K562 (cell line): Measurements from ENCODE around the gene SCMH1. TPM values are rescaled to one million over a fixed set of nuclear protein-coding genes. Genes with fewer than 3 reads are reported as not detected.

Source experiments
- BRD4 ChIP-seq: fragments of 200-600 bp; sonication (generic); IDR thresholded peaks from 2 replicates; pipeline ENCODE4 v1.6.1; 2017; ENCODE audit warnings: inconsistent platforms
- BRD9 ChIP-seq: fragments of 450-650 bp; IDR thresholded peaks from 2 replicates; pipeline ENCODE4 v1.6.1; 2018; ENCODE audit warnings: low read depth; ENCODE audit not compliant: partially characterized antibody
- CBFA2T2 ChIP-seq: fragments of 450-650 bp; conservative IDR thresholded peaks from 2 replicates; pipeline ENCODE4 v1.6.1; 2017; ENCODE audit warnings: mild to moderate bottlenecking
- DEAF1 ChIP-seq: fragments of 450-650 bp; formaldehyde crosslinking; IDR thresholded peaks from 2 replicates; pipeline ENCODE4 v1.4.0; 2020; ENCODE audit warnings: mild to moderate bottlenecking, moderate library complexity
- ETS2 ChIP-seq: IDR thresholded peaks from 2 replicates; pipeline ENCODE4 v1.6.1; 2016; ENCODE audit warnings: borderline replicate concordance, missing genetic modification characterization, mild to moderate bottlenecking, moderate library complexity, missing compliant biosample characterization; ENCODE audit not compliant: poor library complexity, severe bottlenecking
- ETV6 ChIP-seq, 3 experiments: fragments of 150-350 bp in 1 of 3; sonication (generic) in 1 of 3; formaldehyde crosslinking in 1 of 3; IDR thresholded peaks; 2 replicates each; pipeline versions ENCODE4 v1.6.1 to v1.8.0; 2014 to 2022; ENCODE audit warnings: borderline replicate concordance in 2 of 3, low read depth in 2 of 3, antibody characterized with exemption in 1 of 3, low read length in 1 of 3, mild to moderate bottlenecking in 1 of 3, missing genetic modification reagents in 1 of 3
- FOS ChIP-seq: IDR thresholded peaks from 3 replicates; pipeline ENCODE4 v1.6.1; 2011; ENCODE audit not compliant: insufficient read length; ENCODE audit errors: extremely low read depth
- KHSRP ChIP-seq: fragments of 450-650 bp; IDR thresholded peaks from 2 replicates; pipeline ENCODE4 v1.6.1; 2017
- MTA1 ChIP-seq: fragments of 450-650 bp; IDR thresholded peaks from 2 replicates; pipeline ENCODE4 v1.6.1; 2017; ENCODE audit warnings: borderline replicate concordance
- NCOA4 ChIP-seq: fragments of 450-650 bp; IDR thresholded peaks from 2 replicates; pipeline ENCODE4 v1.6.1; 2018; ENCODE audit warnings: mild to moderate bottlenecking; ENCODE audit not compliant: partially characterized antibody
- NFATC3 ChIP-seq: fragments of 450-650 bp; IDR thresholded peaks from 2 replicates; pipeline ENCODE4 v1.6.1; 2017; ENCODE audit warnings: mild to moderate bottlenecking
- OTX1 ChIP-seq: fragments of 450-650 bp; formaldehyde crosslinking; IDR thresholded peaks from 2 replicates; pipeline ENCODE4 v1.4.0; 2022; ENCODE audit warnings: mild to moderate bottlenecking
- RB1 ChIP-seq: fragments of 450-650 bp; IDR thresholded peaks from 2 replicates; pipeline ENCODE4 v1.6.1; 2017; ENCODE audit warnings: low read depth, mild to moderate bottlenecking
- SLC30A9 ChIP-seq: fragments of 250-450 bp; sonication (Bioruptor Pico); IDR thresholded peaks from 2 replicates; pipeline ENCODE4 v1.8.0; 2022; ENCODE audit warnings: mild to moderate bottlenecking, moderate library complexity
- SMARCC2 ChIP-seq: fragments of 450-650 bp; IDR thresholded peaks from 2 replicates; pipeline ENCODE4 v1.6.1; 2017; ENCODE audit warnings: antibody characterized with exemption, moderate library complexity, mild to moderate bottlenecking, low read depth
- TCF3 ChIP-seq: sonication (generic); formaldehyde crosslinking; IDR thresholded peaks from 2 replicates; pipeline ENCODE4 v1.4.0; 2020; ENCODE audit warnings: mild to moderate bottlenecking, missing genetic modification reagents
- U2AF2 ChIP-seq: fragments of 200-400 bp; formaldehyde crosslinking; optimal IDR thresholded peaks from 2 replicates; pipeline ENCODE3; 2017; ENCODE audit warnings: low read depth, mild to moderate bottlenecking, low read length
- ZFPM2 ChIP-seq: fragments of 250-450 bp; sonication (Bioruptor Pico); IDR thresholded peaks from 2 replicates; pipeline ENCODE4 v1.5.1; 2022; ENCODE audit warnings: mild to moderate bottlenecking
- ZNF583 ChIP-seq: fragments of 250-450 bp; sonication (Bioruptor Pico); IDR thresholded peaks from 2 replicates; pipeline ENCODE4 v1.4.0; 2020
- polyA plus RNA-seq, 8 experiments: library from polyadenylated mRNA; depleted of rRNA in 4 of 8; stranded (reverse) in 5 of 8; unstranded in 3 of 8; fragments of >200 nt; fragmentation: Nextera tagmentation in 2 of 8; fragmentation: Illumina TruSeq in 1 of 8; extraction: Ambion mirVana in 2 of 8; extraction: Trizol in 1 of 8; gene quantifications; 2 replicates each; pipeline versions ENCODE4 v1.2.1 to v1.2.3, GENCODE V29; 2011 to 2014; ENCODE audit warnings: inconsistent platforms in 1 of 8, missing spikeins in 1 of 8
- total RNA-seq, 7 experiments: library from RNA; depleted of rRNA in 6 of 7; stranded (reverse); fragments of >200 nt in 6 of 7; fragmentation: Illumina TruSeq in 2 of 7; extraction: Trizol in 2 of 7; gene quantifications; 2 replicates each; pipeline versions ENCODE4 v1.2.1 to v1.2.3, GENCODE V29; 2011 to 2021; ENCODE audit warnings: low replicate concordance in 1 of 7
- TF ChIP-seq, protein P1 (sequence below): fragments of 200-400 bp; formaldehyde crosslinking; IDR thresholded peaks from 2 replicates; pipeline ENCODE4 v1.6.1; 2017; ENCODE audit warnings: mild to moderate bottlenecking, low read depth, low read length, moderate library complexity
- TF ChIP-seq, protein P2 (sequence below): fragments of 250-450 bp; sonication (Bioruptor Pico); IDR thresholded peaks from 2 replicates; pipeline ENCODE4 v1.8.0; 2021; ENCODE audit warnings: moderate library complexity, mild to moderate bottlenecking, inconsistent platforms
- TF ChIP-seq, protein P3 (sequence below): fragments of 250-450 bp; sonication (Bioruptor Pico); IDR thresholded peaks from 2 replicates; pipeline ENCODE4 v1.5.0; 2020; ENCODE audit warnings: mild to moderate bottlenecking

SCMH1 gene
- total and polyA plus RNA-seq, 9 of the 15 experiments (the other 6 are each of a cell fraction or from before 2014, with no cell fraction given), result 8.5 to 37.0 (median 26.8) TPM

DNA sequence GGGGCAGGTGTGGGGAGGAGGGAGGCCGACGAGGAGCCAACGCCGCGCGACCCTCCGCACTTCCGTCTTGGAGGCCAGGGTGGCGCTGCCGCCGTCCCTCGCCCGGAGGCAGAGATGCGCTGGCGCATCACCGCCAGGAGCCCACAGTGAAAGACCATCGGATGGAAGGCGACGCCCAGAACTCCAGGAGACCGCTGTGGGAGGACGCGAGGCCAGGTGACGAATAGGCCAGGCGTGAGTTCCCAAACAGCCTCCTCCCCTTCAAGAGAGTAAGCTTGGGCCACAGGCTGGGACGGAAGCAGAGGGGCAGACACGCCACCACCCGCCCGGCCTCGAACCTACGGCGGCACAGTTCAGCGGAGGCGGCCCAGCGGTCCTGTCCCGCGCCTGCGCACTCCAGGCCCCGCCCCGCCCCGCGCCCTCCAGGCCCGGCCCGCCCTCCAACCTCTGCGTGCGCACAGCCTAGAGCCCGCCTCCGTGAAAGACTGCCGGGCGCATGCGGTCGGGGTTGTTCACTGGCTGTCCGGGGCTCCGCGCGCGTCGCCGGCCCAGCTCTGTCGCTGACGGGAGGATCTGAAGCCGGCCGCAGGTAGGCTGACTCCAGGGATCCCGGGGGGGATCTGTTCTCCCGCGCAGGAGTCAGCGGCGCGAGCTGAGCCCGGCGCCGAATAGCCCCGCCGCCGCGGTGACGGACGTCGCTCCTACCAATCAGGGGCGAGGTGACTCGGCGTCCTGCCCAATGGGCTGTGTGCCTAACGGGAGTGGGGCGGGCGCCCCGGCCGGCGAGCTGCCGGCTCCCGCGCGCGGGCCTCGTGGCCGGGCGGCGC lies 262.7 kb downstream of the SCMH1 start, which contains the start of gene CTPS1 (continued):
- no peak for TF ChIP-seq BRD9
- TF ChIP-seq, protein P1, sequence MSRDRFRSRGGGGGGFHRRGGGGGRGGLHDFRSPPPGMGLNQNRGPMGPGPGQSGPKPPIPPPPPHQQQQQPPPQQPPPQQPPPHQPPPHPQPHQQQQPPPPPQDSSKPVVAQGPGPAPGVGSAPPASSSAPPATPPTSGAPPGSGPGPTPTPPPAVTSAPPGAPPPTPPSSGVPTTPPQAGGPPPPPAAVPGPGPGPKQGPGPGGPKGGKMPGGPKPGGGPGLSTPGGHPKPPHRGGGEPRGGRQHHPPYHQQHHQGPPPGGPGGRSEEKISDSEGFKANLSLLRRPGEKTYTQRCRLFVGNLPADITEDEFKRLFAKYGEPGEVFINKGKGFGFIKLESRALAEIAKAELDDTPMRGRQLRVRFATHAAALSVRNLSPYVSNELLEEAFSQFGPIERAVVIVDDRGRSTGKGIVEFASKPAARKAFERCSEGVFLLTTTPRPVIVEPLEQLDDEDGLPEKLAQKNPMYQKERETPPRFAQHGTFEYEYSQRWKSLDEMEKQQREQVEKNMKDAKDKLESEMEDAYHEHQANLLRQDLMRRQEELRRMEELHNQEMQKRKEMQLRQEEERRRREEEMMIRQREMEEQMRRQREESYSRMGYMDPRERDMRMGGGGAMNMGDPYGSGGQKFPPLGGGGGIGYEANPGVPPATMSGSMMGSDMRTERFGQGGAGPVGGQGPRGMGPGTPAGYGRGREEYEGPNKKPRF, result no peak
- no peak for TF ChIP-seq ETS2 (tag)
- TF ChIP-seq CBFA2T2, result no peak
- TF ChIP-seq, protein P2, sequence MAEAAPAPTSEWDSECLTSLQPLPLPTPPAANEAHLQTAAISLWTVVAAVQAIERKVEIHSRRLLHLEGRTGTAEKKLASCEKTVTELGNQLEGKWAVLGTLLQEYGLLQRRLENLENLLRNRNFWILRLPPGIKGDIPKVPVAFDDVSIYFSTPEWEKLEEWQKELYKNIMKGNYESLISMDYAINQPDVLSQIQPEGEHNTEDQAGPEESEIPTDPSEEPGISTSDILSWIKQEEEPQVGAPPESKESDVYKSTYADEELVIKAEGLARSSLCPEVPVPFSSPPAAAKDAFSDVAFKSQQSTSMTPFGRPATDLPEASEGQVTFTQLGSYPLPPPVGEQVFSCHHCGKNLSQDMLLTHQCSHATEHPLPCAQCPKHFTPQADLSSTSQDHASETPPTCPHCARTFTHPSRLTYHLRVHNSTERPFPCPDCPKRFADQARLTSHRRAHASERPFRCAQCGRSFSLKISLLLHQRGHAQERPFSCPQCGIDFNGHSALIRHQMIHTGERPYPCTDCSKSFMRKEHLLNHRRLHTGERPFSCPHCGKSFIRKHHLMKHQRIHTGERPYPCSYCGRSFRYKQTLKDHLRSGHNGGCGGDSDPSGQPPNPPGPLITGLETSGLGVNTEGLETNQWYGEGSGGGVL (CRISPR knock-in tag), result no peak
- TF ChIP-seq SMARCC2, result no peak
- TF ChIP-seq TCF3 (CRISPR knock-in tag), result 0 out of 2 replicates have a peak, but pooled peaks have one; percentile 16
- peak; percentile 97 for TF ChIP-seq FOS
- no peak for TF ChIP-seq NCOA4
- no peak for TF ChIP-seq NFATC3
- TF ChIP-seq OTX1 (CRISPR knock-in tag), result no peak
- TF ChIP-seq DEAF1 (CRISPR knock-in tag), result no peak
- no peak for TF ChIP-seq ZNF583
- no peak for TF ChIP-seq ZFPM2 (CRISPR knock-in tag)
- no peak for TF ChIP-seq BRD4
- TF ChIP-seq U2AF2, result no peak
- no peak for TF ChIP-seq ETV6 (IDR thresholded peaks at IDR 0.05; ENCODE audit: borderline replicate concordance in 1 of 2, low read depth in 2 of 2, low read length in 1 of 2)
- TF ChIP-seq ETV6 (CRISPR knock-in tag; IDR thresholded peaks at IDR 0.05; ENCODE audit: borderline replicate concordance), result no peak
- TF ChIP-seq, protein P3, sequence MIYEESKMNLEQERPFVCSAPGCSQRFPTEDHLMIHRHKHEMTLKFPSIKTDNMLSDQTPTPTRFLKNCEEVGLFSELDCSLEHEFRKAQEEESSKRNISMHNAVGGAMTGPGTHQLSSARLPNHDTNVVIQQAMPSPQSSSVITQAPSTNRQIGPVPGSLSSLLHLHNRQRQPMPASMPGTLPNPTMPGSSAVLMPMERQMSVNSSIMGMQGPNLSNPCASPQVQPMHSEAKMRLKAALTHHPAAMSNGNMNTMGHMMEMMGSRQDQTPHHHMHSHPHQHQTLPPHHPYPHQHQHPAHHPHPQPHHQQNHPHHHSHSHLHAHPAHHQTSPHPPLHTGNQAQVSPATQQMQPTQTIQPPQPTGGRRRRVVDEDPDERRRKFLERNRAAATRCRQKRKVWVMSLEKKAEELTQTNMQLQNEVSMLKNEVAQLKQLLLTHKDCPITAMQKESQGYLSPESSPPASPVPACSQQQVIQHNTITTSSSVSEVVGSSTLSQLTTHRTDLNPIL (CRISPR knock-in tag), result no peak
- TF ChIP-seq SLC30A9 (CRISPR knock-in tag), result no peak
- TF ChIP-seq KHSRP, result no peak
- TF ChIP-seq RB1, result peak; percentile 95
- TF ChIP-seq MTA1, result no peak
